GM19238 (cell line): ENCODE data around the gene GTPBP3.
"Not testable (repeated sequence)": the region's sequence is repeated elsewhere in the genome, so short reads cannot be mapped to it uniquely, and the experiment has no call there.

ENCODE experiments used
- DNase-seq: peaks from one replicate; pipeline ENCODE4 v3.0.0; 2011; ENCODE audit warnings: low spot score; ENCODE audit not compliant: insufficient read length

Gene GTPBP3, protein sequence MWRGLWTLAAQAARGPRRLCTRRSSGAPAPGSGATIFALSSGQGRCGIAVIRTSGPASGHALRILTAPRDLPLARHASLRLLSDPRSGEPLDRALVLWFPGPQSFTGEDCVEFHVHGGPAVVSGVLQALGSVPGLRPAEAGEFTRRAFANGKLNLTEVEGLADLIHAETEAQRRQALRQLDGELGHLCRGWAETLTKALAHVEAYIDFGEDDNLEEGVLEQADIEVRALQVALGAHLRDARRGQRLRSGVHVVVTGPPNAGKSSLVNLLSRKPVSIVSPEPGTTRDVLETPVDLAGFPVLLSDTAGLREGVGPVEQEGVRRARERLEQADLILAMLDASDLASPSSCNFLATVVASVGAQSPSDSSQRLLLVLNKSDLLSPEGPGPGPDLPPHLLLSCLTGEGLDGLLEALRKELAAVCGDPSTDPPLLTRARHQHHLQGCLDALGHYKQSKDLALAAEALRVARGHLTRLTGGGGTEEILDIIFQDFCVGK

DNA sequence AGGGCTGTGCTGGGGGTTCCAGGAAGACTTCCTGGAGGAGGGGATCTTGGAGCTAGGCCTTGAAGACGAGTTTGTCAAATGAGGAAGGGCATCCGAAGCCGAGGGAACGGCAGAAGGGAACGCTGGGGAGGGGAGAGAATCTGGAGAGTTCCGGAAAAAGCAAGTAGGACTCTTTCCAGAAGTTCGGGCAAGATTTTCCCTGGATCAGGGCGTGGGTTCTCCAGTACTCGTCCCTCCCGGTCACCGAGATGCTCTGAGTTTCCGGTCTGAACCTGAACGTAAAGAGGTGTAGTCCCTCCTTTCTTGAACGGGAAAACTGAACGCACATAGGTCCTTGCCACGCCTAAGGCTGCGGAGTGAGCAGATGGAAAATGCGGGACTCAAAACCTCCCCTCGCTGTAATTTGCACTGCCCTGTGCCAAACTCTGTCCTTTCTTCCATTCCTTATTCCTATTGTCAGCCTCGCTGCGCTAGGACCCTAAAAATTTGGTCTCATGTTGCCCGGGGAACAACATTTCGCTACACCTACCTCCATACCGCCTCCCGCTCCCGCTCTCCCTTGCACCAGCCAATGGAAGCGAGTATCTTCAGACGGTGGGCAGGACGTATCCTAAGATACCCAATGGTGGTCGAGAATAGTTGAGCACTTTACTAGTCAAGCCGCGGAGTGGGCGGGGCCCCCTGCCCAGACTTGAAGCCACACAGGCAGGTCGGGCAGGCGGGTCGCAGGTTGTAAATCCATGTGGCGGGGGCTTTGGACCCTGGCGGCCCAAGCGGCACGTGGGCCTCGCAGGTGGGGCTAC, at the start of gene GTPBP3:
Gene GTPBP3 (plus strand): TSS at position 682 of the 803 bp plus-strand sequence. CDS start 59 bp downstream, at position 741.
- peak; percentile 97 for DNase-seq

DNA sequence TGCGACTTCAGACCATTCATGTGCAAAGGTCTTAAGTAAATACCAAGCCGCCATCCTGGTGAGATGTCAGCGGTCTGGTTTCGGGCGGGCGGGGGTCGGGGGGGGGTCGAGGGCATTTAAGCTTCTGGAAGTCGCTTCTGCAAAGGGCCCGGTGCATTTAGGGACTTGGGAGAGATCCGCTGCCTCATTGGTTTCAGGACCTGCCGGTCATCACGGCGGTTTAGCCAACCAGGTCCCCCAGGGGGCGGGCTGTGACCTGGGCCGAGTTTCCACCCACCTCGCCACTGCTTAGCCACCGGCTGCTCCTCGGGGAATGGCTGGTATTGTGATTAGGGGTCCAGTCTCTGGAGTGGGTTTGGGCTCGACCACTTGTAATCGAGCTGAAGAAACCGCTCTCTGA, 47.9 kb upstream of the GTPBP3 start:
- peak; percentile 93 for DNase-seq

DNA sequence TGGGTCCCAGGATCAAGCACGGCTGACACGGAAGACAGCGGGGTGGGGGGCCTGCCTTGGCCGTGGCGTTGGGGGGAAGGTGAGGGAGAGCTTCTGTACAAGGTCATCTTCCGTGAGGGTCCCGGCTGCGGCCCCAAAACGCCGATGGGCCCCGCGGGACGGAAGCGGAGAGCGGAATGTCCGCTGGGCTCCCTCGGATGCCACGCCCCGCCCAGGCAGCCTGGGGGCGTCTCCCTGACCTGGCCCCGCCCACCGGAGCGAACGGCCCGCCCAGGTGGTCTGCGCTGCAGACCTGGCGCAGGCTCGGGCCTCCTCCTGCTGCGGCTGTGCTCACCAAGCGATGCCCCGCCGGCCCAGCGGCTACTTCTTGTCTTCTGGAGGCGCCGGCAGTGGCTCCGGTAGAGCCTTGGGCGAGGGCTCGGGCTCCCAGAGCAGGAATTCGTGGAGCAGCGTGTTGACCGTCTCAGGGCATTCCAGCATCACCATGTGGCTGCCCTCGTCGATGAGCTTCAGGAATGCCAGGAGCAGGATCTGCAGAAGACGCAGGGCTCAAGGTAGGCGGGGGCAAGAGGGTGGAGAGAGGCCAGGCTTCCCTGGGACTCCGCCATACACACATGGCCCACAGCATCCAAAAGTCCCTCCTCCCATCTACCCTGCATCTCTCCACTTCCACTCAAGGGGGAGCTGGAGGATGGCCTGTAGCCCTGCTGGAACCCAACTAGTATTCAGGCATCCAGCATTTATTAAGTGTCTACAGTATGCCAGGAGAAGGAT, 44.9 kb upstream of the GTPBP3 start:
- peak; percentile 97 for DNase-seq

DNA sequence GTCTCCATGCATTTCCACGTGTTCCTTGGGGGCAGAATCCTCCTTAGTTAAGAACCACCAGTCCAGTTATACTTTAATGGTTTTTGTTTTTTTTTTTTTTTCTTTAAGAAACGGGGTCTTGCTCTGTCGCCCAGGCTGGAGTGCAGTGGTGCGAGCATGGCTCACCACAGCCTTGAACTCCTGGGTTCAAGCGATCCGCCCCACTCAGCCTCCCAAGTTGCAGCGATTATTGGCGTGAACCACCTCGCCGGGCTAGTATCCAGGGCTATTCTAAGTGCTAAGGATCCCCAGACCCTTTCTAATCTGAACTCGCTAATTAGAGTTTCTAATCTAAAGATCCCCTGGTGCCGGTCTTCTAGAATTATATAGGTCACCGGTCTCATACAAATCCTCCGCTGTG, 43.7 kb upstream of the GTPBP3 start:
- DNase-seq, result no peak

DNA sequence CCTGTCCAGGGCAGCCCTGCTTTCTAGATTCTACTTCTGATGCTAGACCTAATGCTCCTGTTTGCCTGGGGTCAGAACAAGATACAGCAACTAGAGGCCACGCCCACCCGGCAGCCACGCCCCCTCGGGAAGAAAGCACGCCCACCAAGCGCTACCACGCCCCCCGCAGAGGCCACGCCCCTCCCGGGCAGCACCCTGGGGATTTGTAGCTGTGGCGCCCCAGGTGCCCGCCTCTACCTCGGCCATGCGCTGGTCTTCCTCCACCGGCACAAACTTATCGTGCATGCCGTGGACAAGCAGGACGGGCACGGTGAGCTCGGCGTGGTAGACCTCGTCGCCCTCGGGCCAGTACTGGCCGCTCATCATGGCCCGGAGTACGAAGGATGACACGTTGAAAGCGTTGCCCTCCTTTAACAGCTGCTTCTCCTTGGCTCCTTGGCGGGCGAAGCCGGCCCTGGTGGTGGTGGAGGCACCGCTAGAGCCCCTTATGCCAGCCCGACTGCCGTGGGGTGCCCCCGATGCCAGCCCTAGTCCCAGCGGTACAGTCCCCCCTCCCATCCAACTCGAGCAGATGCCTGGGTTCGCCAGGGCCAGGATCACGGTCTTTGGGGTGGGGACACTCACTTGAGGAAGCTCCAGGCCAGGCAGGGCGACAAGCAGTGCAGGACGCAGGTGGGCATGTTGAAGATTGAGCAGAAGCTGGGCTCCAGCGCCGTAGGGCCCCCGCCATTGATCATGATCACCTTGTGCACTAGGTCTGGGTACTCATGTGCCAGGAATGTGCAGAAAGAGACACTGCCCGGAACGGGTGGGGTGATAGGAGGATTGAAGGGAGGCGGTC, 43.1 kb upstream of the GTPBP3 start:
- no peak for DNase-seq

DNA sequence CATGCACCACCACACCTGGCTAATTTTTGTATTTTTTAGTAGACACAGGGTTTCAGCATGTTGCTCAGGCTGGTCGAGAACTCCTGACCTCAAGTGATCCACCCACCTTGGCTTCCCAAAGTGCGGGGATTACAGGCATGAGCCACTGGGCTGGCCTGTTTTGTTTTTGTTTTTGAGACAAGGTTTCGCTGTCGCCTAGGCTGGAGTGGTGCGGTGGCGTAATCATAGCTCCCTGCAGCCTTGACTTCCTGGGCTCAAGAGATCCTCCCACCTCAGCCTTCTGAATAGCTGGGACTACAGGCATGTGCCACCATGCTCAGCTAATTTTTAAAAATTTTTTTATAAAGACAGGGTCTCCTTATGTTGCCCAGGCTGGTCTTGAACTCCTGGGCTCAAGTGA, 41.8 kb upstream of the GTPBP3 start:
- not testable (repeated sequence) for DNase-seq

DNA sequence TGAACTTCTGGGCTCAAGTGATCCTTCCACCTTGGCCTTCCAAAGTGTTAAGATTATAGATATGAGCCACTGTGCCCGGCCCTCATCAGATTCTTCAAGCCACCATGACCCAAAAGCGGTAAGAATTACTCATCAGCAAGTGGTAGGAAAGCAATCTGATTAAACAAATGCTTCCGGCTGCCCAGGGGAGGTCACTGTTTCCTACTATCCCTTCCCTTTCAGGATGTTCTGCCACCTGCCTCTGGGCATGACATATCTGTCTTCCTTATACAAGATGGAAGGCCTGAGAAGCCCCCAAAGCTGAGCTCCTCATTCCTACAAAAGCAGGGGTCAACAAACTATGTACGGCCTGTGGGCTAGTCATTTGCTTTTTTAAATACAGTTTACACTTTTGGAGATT, 41.1 kb upstream of the GTPBP3 start:
- DNase-seq, result no peak

DNA sequence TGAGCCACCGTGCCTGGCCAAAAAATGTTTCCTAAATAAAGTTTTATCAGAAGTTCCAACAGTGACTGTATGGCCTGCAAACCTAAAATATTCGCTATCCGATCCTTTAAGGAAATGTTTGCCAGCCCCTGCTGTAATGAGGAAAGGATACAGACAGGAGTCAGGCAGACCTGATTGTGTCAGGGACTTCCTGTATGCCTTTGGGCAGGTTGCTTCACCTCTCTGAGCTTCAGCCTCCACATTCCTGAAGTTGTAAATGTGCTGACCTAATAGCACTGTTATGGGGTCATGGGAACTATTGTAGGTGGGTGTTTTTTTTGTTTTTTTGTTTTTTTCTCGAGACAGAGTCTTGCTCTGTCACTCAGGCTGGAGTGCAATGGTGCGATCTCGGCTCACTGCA, 40.4 kb upstream of the GTPBP3 start:
- DNase-seq, result no peak

DNA sequence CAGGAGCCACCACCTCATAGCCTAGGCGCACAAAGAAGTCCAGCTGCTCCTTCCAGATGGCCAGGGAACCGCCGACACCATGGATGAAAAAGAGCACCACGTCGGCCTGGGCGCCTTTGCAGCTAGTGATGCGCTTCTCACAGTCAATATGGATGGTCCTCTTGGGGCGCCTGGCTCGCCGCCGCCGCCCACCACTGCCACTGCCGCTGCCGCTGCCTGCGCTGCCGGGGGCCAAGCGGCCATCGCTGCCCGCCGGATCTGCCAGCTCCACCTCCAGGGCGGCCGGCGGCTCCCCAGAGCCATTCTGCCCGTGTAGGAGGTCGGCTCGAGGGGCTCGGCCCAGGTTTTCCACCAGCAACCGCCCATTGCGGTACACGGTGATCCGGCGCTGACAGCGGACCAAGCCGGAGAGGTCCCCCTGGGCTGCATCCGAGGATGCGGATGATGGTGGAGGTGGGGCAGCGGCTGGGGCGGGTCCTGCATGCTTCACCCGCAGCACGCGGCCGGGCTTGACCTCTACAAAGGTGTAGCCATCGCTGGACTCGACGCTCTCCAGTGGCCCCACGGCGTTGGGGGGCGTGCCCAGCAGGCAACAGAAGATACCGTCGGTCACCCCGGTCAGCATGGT, 36.2 kb upstream of the GTPBP3 start:
- no peak for DNase-seq

DNA sequence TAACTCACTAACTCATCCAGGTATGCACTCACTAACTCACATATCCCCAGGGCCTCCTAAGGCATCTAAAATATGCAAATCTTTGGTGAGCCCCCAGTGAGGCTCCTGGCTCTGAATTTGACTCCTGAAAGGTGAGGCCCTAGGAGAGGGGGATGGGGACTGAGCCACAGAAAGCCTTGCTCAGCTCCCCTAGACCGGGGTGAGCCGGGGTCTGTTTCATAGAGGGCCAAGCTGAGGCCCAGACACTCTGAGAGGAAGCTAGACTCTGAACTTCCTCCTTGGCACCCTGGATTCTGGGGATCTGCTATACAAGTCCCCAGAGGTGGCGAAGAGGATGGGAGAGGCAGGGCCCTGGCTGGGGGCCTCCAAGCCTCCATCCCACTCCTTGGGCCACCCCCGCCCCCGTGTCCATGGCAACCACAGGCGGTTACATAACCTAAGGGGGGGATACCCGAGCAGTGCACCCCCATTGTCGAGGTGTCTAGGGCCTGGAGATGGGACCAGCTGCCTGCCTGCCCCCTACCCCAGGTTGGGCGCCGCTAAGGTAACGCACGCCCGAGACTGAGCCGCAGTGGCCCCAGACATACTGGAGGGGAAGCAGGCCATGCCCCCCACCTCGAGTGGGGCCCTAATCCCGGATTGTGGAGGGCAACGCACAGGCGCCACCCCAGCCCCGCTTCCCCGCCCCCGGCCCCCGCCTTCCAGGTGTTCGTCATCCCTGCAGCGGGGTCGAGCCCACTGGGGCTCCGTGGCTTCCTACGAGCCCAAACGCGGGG, 34.8 kb upstream of the GTPBP3 start:
- no peak for DNase-seq

DNA sequence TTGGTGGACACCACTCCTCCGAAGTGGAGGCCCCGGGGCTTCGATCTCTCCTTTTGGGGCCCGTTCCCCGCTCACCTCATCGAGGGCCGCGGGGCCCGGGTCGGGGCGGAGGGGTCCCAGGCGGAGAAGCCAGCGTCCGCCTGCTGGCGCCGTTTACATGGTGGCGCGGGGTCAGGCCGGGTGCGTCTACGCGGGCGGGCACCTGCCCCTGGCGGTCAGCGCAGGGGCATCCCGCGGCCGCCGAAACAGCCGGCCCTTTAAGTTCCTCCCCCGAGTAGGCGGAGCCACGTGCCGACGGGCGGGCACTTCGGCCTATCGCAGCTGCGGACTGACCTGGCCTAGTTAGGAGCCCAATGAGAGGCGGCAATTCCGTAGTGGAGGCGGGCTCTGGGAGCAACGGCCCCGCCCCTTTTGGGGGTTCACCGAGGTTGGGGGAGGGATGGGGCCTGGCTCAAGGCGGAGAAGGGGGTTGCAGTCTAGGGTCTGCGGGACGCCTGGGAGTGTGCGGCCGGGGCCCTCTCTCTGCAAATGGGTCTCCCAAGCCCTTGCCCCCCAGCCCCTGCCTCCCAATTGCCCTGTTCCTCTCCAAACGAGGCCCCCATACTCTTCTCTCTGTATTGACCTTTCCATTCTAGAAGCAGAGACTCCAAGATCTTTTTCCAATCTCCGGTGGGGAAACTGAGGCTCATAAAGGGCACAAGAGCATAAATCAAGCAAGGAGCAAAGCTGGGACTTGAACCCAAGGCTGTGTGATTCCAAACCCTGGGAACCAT, 34.0 kb upstream of the GTPBP3 start, which contains the start of gene ABHD8:
Gene ABHD8 (minus strand): TSS at position 259 of the 773 bp plus-strand sequence. CDS start 1,809 bp downstream, outside the sequence.
- peak; percentile 93 for DNase-seq

DNA sequence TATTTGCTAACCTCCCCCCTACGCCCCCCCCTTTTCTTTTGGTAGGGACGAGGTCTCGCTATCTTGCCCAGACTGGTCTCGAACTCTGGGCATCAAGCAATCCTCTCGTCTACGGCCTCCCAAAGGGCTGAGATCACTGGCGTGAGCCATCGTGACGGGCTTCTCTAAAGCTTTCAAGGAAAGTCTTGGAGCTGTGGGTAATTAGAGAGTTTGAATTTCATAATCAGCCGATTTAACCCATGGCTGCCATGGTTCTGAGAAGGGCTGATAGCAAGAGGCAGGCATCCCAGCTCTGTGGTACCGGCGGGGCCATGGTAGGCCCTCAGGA, 33.4 kb upstream of the GTPBP3 start:
- no peak for DNase-seq

DNA sequence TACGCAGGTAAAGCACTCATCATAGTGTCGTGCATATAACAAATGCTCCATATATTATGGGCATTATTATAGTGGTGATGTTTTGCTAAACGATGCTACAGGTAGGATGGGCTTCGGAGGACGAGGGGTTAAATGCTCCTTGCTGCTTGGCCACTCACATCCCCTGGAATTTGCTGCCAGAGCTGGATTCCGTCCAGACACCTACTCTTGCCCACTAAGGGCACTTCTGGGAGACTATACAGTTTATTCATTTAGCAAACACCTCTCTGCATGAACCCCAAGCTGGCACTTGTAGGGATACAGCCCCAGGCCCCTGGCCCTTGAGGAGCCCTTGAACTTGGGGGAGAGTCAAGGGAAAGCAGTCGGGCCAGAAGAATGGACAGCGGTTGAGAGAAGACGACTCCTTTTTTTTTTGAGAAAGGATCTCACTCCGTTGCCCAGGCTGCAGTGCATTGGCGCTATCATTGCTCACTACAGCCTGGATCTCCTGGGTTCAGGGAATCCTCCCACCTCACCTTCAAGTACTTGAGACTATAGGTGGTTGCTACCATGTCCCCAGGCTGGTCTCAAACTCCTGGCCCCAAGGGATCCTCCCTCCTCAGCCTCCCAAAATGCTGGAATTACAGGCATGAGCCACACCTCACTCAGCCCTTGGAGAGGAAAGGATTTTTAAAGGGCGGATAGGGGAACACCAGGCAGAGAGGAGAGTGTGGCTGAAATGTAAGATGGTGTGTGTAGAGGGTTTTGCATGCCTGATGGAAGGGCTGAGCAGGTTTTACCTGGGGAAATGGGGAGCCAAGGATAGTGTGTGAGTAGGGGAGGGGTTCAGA, 32.8 kb upstream of the GTPBP3 start:
- no peak for DNase-seq

DNA sequence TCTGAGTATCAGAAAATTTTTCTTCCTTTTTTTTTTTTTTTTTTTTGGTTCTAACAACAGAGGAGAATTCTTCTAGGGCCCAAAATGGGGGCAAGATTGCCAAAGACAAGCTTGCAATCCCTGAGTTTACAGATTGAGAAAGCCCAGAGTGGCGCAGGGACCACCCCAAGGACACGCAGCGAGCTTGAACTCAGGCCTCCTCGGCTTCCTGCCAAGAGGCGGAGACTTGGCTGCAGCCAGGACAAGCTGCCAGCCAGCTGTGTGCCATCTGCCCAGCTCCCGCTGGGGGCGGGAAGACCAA, 32.2 kb upstream of the GTPBP3 start:
- DNase-seq, result no peak

DNA sequence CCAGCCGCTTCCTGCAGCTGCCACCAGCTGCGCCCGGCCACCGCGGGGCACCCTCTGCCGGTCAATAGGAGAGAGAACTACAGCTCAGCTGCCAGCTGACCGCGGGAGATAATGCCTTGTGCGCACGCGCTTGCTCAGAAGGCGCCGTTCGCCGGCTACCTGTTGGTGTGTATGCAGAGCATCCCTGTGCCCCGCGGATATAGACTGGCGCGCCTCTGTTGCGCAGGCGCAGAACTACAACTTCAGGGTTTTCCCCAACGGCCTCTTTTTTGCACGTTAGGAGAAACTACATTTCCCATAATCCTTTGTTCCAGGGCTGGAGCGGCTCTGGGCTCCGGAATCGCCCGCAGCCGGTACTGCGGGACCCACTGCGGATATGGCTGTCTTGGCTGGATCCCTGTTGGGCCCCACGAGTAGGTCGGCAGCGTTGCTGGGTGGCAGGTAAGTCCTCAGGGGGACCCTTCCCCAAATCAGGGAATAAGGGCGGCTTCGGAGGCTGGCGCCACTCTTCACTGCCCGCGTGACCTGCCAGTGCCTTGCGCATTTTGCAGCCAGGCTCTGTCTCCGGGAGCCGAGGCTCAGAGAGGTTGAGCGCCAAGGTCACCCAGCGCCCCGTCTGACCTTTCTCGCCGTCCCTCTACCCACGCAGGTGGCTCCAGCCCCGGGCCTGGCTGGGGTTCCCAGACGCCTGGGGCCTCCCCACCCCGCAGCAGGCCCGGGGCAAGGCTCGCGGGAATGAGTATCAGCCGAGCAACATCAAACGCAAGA, 31.7 kb upstream of the GTPBP3 start, which contains the start of gene MRPL34:
Gene MRPL34 (plus strand): TSS at position 356 of the 768 bp plus-strand sequence. CDS start 21 bp downstream, at position 377.
- peak; percentile 75 for DNase-seq

DNA sequence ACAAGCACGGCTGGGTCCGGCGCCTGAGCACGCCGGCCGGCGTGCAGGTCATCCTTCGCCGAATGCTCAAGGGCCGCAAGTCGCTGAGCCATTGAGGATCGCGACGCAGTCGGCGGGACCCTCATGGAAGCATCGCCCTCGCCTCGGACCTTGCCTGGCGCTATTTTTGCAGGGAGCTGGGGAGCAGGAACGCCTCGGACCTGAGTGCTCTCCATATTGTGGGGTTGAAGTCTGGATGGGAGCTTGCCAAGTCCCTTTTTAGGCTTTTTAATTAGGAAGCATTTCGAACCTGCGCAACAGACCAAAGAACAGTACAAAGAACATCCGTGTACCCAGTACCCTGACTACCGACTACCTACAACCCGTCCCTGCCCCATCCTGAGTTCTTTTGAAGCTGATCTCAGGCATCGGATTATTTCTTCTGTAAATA, 31.1 kb upstream of the GTPBP3 start:
- no peak for DNase-seq

DNA sequence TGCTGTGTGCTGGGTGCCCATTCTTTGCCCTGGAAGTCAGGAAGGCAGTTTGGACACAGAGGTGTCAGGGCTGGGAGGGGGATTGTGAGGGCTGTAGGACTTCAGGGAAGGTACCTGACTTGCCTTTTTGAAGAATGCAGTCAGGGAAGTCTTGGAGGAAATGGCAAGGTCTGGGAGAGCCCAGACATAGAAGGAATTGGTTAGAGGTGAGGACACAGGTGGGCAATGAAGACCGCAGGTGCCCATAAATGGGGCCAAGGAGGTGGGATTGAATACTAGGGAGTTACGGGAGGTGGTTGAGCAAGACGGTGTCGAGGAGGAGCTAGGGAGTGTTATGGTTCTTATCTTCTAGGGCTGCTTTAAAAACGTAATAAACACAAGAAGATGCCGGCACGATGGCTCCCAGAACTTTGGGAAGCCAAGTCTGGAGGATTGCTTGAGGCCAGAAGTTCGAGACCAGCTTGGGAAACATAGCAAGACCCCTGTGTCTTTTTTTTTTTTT, 29.4 kb upstream of the GTPBP3 start:
- no peak for DNase-seq
